Smooth muscle cell (in vitro differentiated cells): ENCODE measurements around the gene LFNG. TPM values are rescaled to one million over a fixed set of nuclear protein-coding genes. Genes with fewer than 3 reads are reported as not detected.

Experiments used
- DNase-seq: peaks from one replicate; lab custom pipeline; 2025; ENCODE audit not compliant: unreplicated experiment; lab: John Stamatoyannopoulos, UW
- H2AFZ ChIP-seq: fragments of 200-600 bp; sonication (generic); 2 replicates; pipeline ENCODE4 v1.6.0; 2016; ENCODE audit warnings: antibody characterized with exemption, low read depth, mild to moderate bottlenecking
- H3F3A ChIP-seq: fragments of 200-600 bp; sonication (generic); 2 replicates; pipeline ENCODE4 v1.6.0; 2017; ENCODE audit warnings: antibody characterized with exemption, low read depth
- H3K27ac ChIP-seq: fragments of 200-600 bp; sonication (generic); 2 replicates; pipeline ENCODE4 v1.5.1; 2016; ENCODE audit warnings: low read depth, mild to moderate bottlenecking
- H3K27me3 ChIP-seq: fragments of 200-600 bp; sonication (generic); 2 replicates; pipeline ENCODE4 v1.6.1; 2016; ENCODE audit warnings: low read depth, mild to moderate bottlenecking
- H3K36me3 ChIP-seq: fragments of 200-600 bp; sonication (generic); 2 replicates; pipeline ENCODE4 v1.5.1; 2016; ENCODE audit warnings: low read depth
- H3K4me1 ChIP-seq: fragments of 200-600 bp; sonication (generic); 2 replicates; pipeline ENCODE4 v1.5.1; 2016; ENCODE audit warnings: low read depth
- H3K4me2 ChIP-seq: fragments of 200-600 bp; sonication (generic); 2 replicates; pipeline ENCODE4 v1.6.0; 2016; ENCODE audit warnings: mild to moderate bottlenecking
- H3K4me3 ChIP-seq: fragments of 200-600 bp; sonication (generic); 2 replicates; pipeline ENCODE4 v1.5.1; 2016; ENCODE audit warnings: mild to moderate bottlenecking
- H3K79me2 ChIP-seq: fragments of 200-600 bp; sonication (generic); 2 replicates; pipeline ENCODE4 v1.6.0; 2016; ENCODE audit warnings: low read depth, mild to moderate bottlenecking
- H3K9ac ChIP-seq: fragments of 200-600 bp; sonication (generic); 2 replicates; pipeline ENCODE4 v1.6.0; 2016; ENCODE audit warnings: low read depth
- H3K9me3 ChIP-seq: fragments of 200-600 bp; sonication (generic); replicated peaks from 2 replicates; pipeline ENCODE4 v1.5.1; 2016; ENCODE audit warnings: low read depth
- H4K20me1 ChIP-seq: fragments of 200-600 bp; sonication (generic); 2 replicates; pipeline ENCODE4 v1.6.0; 2016; ENCODE audit warnings: low read depth
- CTCF ChIP-seq: fragments of 200-600 bp; sonication (generic); IDR thresholded peaks from 2 replicates; pipeline ENCODE4 v1.5.1; 2017; ENCODE audit warnings: borderline replicate concordance, mild to moderate bottlenecking, antibody characterized with exemption; ENCODE audit not compliant: insufficient read depth, poor library complexity, severe bottlenecking
- WGBS: methylation state at CpG from one replicate; pipeline ENCODE4 v1.1.7; 2016; ENCODE audit warnings: low lambda C conversion rate; 5-methylcytosine and 5-hydroxymethylcytosine counted together
- polyA plus RNA-seq: library from polyadenylated mRNA; unstranded; fragments of >200 nt; fragmentation: Nextera tagmentation; extraction: Ambion mirVana; gene quantifications from 2 replicates; pipeline ENCODE4 v1.2.1, GENCODE V29; 2016
- total RNA-seq: library from RNA; depleted of rRNA; stranded (reverse); fragments of >200 nt; gene quantifications from 2 replicates; pipeline ENCODE4 v1.2.3, GENCODE V29; 2014

The LFNG gene
- total and polyA plus RNA-seq, 2 experiments from 2014 or later: 6.0 to 9.8 TPM

GRCh38 chr7:2541291-2542010 lies 21.9 kb downstream of the LFNG start:
- H4K20me1 ChIP-seq: no peaks in the 10 kb centered on the region
- H3K4me2 ChIP-seq: no peak overlapping the region
- H3K79me2 ChIP-seq: no peaks in the 10 kb centered on the region
- H3F3A ChIP-seq: peaks cover 7% of the 10 kb centered on the region
- no peaks in the 10 kb centered on the region for H3K27me3 ChIP-seq
- no peak for DNase-seq
- H3K9ac ChIP-seq: no peak overlapping the region
- WGBS: 96% methylated on average over 30 of the region's 40 CpGs
- no peak overlapping the region for H2AFZ ChIP-seq
- H3K4me1 ChIP-seq: no peaks in the 10 kb centered on the region
- no peaks in the 10 kb centered on the region for H3K9me3 ChIP-seq
- no peak overlapping the region for H3K27ac ChIP-seq
- H3K4me3 ChIP-seq: no peak overlapping the region
- no peak for TF ChIP-seq CTCF
- no peaks in the 10 kb centered on the region for H3K36me3 ChIP-seq

GRCh38 chr7:2542011-2542915 lies 22.7 kb downstream of the LFNG start:
- H2AFZ ChIP-seq: no peak overlapping the region
- H3F3A ChIP-seq: peaks cover 7% of the 10 kb centered on the region
- no peak overlapping the region for H3K27ac ChIP-seq
- no peaks in the 10 kb centered on the region for H3K4me1 ChIP-seq
- WGBS: 98% methylated on average over 25 of the region's 25 CpGs
- no peak for DNase-seq
- no peak for TF ChIP-seq CTCF
- H3K27me3 ChIP-seq: no peaks in the 10 kb centered on the region
- no peaks in the 10 kb centered on the region for H3K36me3 ChIP-seq
- no peaks in the 10 kb centered on the region for H3K9me3 ChIP-seq
- no peak overlapping the region for H3K9ac ChIP-seq
- no peaks in the 10 kb centered on the region for H4K20me1 ChIP-seq
- H3K79me2 ChIP-seq: no peaks in the 10 kb centered on the region
- no peak overlapping the region for H3K4me2 ChIP-seq
- H3K4me3 ChIP-seq: no peak overlapping the region

GRCh38 chr7:2542916-2543871 lies 23.6 kb downstream of the LFNG start:
- Histone ChIP-seq H3K79me2 (no peaks in the 10 kb centered on the region), H3K27me3 (no peaks in the 10 kb centered on the region), H3K4me2 (no peak overlapping the region), H3K36me3 (no peaks in the 10 kb centered on the region), H2AFZ (no peak overlapping the region), H4K20me1 (peaks cover 7% of the 10 kb centered on the region), H3F3A (peaks cover under 1% of the 10 kb centered on the region), H3K27ac (no peak overlapping the region), H3K9me3 (no peaks in the 10 kb centered on the region), H3K4me3 (no peak overlapping the region), H3K4me1 (no peaks in the 10 kb centered on the region), H3K9ac (no peak overlapping the region)
- WGBS: 97% methylated on average over 53 of the region's 53 CpGs
- DNase-seq: no peak
- no peak for TF ChIP-seq CTCF
